Renal cortical epithelial cell (primary cell): ENCODE measurements around the gene TRIM54. TPM values are rescaled to one million over a fixed set of nuclear protein-coding genes. Genes with fewer than 3 reads are reported as not detected.
A peak's percentile ranks its signal among the peaks of the same experiment; 100 is the strongest.
"Not testable (repeated sequence)": the region's sequence is repeated elsewhere in the genome, so short reads cannot be mapped to it uniquely, and the experiment has no call there.

Source experiments
- DNase-seq: peaks from one replicate; pipeline ENCODE4 v3.0.0-alpha.2; 2011; ENCODE audit warnings: low read depth
- total RNA-seq: library from RNA; depleted of rRNA; stranded (reverse); fragments of >200 nt; gene quantifications from 2 replicates; pipeline ENCODE4 v1.2.3, GENCODE V29; 2014

Gene TRIM54
- total RNA-seq, 1 donor from 2014 or later: not detected

DNA sequence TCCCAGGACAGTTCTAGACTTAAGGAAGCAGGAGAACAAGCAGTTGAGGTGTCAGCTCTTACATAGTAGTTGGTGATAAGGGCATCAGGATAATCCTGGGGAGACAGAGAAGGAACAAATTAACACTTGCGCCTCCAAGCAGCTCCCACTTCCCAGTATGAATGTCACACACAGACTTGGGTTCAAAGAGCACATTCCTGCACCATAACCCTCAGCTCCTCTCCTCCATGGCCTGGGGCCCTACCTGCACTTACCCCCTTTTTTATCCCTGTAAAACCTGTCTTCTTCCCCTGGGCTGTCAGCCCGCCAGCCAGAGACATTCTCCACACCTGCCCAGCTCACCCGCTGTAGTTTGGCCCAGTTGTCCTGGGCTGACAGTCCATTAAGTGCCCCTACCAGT lies 29.9 kb downstream of the TRIM54 start:
- DNase-seq: no peak

DNA sequence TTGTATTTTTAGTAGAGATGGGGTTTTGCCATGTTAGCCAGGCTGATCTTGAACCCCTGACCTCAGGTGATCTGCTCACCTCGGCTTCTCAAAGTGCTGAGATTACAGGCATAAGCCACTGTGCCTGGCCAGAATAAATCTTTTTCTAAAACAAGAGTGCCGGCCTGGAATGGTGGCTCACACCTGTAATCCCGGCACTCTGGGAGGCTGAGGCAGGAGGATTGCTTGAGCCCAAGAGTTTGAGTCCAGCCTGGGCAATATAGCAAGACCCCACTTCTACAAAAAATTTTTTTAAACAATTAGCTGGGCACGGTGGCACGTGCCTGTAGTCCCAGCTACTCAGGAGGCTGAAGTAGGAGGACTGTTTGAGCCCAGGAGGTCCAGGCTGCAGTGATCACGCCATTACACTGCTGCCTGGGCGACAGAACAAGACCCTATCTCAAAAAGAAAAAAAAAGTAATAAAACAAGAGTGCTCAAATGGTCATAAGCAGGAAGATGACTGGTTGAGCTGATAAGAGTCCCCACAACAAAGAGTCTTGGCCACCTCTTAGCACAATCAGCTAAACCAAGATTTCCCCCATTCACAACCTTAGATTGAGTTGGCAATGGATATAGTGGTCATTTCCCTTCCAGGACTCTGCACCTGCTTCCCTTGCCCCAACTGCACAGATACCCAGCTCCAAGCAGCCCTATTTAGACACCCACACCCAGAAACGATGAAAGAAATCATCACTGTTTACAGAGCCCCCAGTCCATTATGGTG lies 31.8 kb downstream of the TRIM54 start:
- DNase-seq: no peak

DNA sequence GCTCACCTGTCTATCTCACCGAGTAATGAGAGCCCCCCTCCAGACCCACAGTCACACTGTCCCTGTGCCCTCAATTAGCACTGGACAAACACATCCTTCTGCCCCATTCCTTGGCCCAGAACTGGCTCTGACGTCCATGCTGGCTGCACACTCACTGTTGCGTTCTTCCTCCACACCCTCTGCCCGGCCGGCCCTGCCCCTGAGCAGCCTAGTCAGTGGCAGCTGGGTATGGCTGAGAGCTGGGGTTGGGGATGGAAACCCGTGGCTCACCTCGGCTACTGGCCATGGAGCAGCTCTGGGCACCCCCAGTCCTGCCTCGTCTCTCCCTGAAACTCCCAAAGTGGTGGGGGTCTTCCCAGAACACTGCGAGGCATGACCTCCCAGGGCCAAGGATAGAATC lies 32.5 kb downstream of the TRIM54 start:
- DNase-seq: no peak

- no peak for DNase-seq
These were observed 32.9 kb downstream of the TRIM54 start for GRCh38 chr2:27315122-27315521.

DNA sequence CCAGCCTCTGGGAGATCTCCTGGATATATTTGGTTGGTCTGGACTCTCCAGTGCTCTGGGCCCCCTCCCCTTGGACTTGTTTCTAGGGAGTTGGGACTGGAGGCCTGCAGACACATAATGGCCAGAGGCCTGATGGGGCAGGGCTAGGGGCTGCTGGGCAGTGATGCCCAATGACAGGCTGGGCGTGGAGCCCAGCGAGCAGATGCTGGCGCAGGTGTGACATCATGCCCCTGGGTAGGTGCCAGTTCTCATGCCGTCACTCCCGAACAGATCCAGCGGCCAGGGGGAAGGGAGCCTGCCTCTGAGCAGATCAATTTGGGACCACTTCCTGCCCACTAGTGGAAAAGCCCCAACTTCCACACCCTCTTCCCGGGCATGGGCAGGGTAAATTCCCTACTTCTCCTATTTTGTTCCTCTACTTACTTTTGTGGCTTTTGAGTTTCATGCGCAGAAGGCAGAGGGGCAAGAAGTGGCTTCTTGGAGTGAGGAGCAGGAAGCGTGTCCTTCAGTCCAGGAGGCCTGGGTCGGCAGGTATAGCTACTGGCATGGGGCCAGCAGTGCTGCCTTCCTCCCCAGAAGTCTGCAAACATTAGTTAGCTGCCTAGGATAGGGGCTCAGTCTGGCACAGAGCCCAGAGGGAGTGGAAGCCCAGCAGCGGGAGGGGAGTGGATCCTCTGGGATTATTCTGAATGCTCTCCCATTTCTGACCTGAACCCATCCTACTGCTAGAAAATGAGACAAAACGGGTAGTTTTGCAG lies 34.6 kb downstream of the TRIM54 start:
- DNase-seq: no peak

DNA sequence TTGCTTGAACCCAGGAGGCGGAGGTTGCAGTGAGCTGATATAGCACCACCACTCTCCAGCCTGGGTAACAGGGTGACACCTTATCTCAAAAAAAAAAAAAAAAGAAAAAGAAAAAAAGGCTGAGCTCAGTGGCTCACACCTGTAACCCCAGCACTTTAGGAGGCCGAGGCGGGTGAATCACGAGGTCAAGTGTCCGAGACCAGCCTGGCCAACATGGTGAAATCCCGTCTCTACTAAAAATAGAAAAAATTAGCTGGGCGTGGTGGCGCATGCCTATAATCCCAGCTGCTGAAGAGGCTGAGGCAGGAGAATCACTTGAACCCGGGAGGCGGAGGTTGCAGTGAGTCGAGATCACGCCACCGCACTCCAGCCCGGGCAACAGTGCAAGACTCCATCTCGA lies 37.6 kb downstream of the TRIM54 start:
- DNase-seq: not testable (repeated sequence)

DNA sequence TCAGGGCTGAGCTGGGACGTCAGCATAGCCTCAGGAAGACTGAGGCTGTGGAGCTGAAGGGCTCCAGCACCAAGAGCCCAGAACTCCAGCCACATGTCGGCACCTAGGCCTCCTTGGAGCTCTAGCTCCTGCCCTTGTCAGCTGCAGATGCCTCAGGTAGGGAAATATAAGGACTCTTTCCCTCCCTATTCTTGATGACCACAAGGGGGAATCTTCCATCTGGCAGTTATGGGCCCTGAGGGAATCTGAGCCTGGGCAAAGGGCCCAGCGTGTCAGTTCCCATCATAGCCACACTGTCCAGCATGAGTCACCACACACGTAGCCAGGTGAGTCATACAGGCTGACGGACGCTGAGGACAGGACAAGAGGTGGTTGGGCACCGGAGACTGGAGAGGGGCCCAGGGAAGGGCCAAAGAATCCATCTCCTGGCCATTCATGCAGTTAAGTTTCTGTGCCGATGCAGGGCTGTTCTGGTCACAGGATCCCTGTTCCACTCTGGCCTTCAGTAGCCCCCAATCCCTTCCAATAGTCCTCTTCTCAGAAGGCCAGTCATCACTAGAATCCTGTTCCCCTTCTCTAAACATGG lies 38.8 kb downstream of the TRIM54 start:
- DNase-seq: peak; percentile 99

DNA sequence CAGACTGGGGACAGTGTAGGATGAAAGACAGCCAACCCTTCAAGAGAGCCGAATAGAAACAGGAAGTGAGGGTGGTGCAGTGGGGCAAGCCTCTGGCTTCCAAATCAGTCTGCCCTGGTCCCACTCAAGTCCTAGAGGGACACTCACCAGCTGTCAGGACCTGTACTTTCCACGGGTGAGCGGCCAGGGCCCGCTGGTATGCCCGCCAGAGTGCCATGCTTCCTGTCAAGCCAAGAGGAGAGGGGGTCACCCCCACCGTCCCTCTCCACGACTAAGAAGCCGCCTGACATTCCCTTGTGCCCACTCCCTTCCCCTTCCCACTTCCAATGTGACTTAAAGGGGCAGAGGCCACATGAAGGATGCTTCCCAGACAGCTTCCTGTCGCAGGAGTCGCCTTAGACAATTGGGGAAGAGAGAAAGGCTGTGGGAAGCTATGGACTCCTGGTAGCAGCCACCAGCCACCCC lies 40.1 kb downstream of the TRIM54 start:
- peak; percentile 16 for DNase-seq

DNA sequence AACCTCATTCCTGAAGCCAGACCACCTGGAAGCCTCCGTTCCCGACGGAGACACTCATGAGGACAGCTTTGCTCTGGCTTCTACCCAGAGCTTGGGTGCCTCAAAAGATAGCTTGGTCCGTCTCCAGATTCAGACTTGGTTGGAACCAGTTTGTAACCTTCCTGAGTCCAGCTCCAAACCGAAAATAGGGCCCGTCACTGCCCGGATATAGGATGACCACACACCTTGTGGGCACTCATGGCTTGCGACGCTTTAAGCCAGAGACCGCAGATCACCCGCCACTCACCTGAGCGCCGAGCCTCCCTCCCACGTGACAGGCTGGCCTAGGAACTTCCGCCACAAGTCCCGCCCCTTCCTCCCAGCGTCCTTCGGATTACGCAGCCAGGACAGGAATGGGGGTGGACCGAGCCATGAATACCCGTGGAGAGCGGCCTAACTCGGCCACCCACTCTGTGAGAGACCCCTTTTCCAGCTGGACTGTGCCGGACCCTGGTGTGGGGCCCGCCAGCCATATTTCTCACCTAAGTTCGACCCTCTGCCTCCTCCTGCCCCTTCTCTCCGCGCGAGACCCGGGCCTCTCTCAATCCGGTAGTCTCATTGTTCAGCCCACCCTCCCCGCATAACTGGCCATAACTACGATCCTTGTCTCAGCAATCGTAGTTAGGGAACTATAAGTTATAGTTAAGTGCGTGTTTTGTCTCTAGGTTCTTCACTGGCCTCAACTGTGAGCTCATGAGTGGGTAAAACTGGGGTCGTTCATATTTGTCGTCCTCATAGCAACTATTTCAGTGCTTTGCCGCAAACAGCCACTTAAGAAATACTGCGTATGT lies 40.8 kb downstream of the TRIM54 start, which contains the start of gene MPV17:
TSS of gene MPV17 (minus strand) at position 332 of the 830 bp plus-strand sequence. CDS start 580 bp downstream, outside the sequence.
- DNase-seq: peak; percentile 90

DNA sequence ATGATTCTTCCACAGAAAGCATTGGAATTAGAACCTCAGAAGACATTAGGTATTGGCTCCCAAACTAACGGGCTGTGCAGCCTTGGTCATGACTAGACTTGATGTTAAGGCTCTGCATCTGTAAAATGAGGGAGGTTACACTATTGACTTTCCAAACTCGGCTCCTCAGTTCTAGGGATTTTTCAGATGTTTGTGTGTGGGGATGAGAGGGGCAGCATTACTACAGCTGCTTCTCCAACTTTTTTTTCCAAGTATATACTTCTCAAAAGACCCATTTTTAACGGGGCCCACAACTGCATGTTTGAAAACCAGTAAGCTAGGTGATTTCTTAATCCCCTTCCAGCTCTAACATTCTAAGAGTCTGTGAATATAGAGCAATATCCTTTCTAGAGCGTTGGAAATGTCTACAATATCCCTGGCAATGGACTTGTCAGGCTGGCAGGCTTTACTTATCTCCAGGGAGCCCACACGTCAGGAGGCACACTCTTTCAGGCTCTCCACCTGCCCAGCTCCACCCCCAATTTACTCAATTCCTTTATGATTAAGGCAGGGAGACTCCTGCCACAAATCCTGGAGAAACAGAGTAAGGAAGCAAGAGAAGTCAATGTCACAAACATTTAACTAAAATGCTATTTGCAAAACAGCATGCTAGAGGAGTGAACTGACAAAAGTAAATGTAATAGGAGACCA lies 41.5 kb downstream of the TRIM54 start:
- peak; percentile 4 for DNase-seq

DNA sequence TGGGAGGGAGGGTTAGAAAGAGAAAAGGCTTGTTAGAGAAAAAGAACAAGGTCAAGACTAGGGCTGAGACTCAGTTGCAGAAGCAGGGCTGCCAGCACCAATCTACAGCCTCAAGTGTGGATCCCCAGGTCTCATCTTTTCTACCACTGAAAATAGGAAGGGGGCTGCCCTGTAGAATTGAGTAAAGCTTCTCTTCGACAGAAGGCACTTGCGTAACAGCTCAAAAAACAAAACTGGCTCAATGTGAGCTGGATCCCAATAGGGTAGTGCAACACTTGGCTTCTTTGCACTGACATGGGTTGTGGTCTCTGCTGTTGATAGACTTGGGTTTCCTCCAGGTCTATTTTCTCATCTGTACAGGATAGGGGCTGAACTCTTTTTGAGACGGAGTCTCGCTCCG lies 42.5 kb downstream of the TRIM54 start:
- no peak for DNase-seq

GRCh38 chr2:27335311-27335710 lies 53.1 kb downstream of the TRIM54 start:
- DNase-seq: no peak

GRCh38 chr2:27336173-27336572 lies 53.9 kb downstream of the TRIM54 start:
- DNase-seq: no peak

DNA sequence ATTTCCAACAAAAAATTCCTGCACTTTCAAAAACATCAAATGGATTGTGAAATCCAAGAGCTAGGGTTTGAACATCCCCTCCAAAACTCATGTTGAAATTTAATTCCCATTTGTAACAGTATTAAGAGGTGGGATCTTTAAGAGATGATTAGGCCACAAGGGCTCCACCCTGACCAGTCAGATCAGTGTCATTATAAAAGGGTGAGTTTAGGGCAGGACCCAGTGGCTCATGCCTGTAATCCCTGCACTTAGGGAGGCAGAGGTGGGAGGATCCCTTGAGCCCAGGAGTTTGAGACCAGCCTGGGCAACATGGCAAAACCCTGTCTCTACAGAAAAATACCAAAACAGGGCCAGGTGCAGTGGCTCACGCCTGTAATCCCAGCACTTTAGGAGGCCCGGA lies 65.4 kb downstream of the TRIM54 start:
- no peak for DNase-seq

- no peak for DNase-seq
These were observed 68.0 kb downstream of the TRIM54 start for GRCh38 chr2:27350106-27350693.

GRCh38 chr2:27351802-27352598 lies 69.8 kb downstream of the TRIM54 start:
- no peak for DNase-seq

DNA sequence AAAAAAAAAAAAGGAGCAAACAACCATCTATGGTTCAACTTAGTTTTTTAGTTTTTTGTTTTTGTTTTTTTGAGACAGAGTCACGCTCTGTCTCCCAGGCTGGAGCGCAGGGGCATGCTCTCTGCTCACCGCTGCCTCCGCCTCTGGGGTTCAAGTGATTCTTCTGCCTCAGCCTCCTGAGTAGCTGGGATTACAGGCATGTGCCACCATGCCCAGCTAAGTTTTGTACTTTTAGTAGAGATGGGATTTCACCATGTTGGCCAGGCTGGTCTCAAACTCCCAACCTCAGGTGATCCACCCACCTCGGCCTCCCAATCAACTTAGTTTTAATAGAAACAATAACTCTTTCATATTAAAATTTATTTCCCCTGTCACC lies 71.1 kb downstream of the TRIM54 start:
- DNase-seq: not testable (repeated sequence)

- DNase-seq: peak; percentile 20
These were observed 71.8 kb downstream of the TRIM54 start for GRCh38 chr2:27353762-27354596.

DNA sequence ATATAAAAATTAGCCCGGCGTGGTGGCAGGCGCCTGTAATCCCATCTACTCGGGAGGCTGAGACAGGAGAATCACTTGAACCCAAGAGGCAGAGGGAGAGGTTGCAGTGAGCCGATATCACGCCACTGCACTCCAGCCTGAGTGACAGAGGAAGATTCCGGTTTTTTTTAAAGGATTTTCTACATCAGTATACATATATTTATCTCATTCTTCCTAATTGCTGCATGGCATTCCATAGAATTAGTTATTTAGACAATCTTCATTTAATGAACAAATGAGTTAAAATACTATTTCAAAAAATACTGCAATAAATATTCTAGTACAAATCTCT lies 72.3 kb downstream of the TRIM54 start:
- no peak for DNase-seq
